ENCODE results near the gene UPF2.

The UPF2 gene

GRCh38 chr10:12048547-12048946 is 5.9 kb upstream of the UPF2 start:
- H3K27ac ChIP-seq (ENCODE audit: low read length), result no peak overlapping the region
- no peaks in the 10 kb centered on the region for H3K36me3 ChIP-seq (ENCODE audit: insufficient read depth, low read length)
- H3K27me3 ChIP-seq (ENCODE audit: insufficient read depth, low read length, poor library complexity), result no peaks in the 10 kb centered on the region
- no peaks in the 10 kb centered on the region for H3K9me3 ChIP-seq (ENCODE audit: insufficient read depth, low read length, severe bottlenecking)
- no peak overlapping the region for H3K4me2 ChIP-seq (ENCODE audit: insufficient read depth, low read length)
- H3K4me3 ChIP-seq (ENCODE audit: low read depth in 1 of 2, low read length in 2 of 2), result no peak overlapping the region
- no peak overlapping the region for H3K9ac ChIP-seq (ENCODE audit: low read depth, low read length)
- ATAC-seq (ENCODE audit: insufficient read depth, low read depth) (no peak), DNase-seq (no peak)
- TF ChIP-seq, protein P1, sequence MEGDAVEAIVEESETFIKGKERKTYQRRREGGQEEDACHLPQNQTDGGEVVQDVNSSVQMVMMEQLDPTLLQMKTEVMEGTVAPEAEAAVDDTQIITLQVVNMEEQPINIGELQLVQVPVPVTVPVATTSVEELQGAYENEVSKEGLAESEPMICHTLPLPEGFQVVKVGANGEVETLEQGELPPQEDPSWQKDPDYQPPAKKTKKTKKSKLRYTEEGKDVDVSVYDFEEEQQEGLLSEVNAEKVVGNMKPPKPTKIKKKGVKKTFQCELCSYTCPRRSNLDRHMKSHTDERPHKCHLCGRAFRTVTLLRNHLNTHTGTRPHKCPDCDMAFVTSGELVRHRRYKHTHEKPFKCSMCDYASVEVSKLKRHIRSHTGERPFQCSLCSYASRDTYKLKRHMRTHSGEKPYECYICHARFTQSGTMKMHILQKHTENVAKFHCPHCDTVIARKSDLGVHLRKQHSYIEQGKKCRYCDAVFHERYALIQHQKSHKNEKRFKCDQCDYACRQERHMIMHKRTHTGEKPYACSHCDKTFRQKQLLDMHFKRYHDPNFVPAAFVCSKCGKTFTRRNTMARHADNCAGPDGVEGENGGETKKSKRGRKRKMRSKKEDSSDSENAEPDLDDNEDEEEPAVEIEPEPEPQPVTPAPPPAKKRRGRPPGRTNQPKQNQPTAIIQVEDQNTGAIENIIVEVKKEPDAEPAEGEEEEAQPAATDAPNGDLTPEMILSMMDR (IDR thresholded peaks at IDR 0.05; ENCODE audit: borderline replicate concordance, extremely low read depth, low read length, poor library complexity, severe bottlenecking), result no peak
- TF ChIP-seq EZH2 (IDR thresholded peaks at IDR 0.05; ENCODE audit: borderline replicate concordance, low read depth, low read length, severe bottlenecking), result no peak
- H4K20me1 ChIP-seq (ENCODE audit: insufficient read depth, low read length), result no peaks in the 10 kb centered on the region
- H2AFZ ChIP-seq (ENCODE audit: low read depth, low read length), result no peak overlapping the region
- H3K79me2 ChIP-seq (ENCODE audit: insufficient read depth, low read length), result 0 out of 2 replicates have a peak, but pooled peaks cover 3% of the 10 kb centered on the region
- H3K4me1 ChIP-seq (ENCODE audit: insufficient read depth, low read length), result peaks cover 5% of the 10 kb centered on the region

DNA sequence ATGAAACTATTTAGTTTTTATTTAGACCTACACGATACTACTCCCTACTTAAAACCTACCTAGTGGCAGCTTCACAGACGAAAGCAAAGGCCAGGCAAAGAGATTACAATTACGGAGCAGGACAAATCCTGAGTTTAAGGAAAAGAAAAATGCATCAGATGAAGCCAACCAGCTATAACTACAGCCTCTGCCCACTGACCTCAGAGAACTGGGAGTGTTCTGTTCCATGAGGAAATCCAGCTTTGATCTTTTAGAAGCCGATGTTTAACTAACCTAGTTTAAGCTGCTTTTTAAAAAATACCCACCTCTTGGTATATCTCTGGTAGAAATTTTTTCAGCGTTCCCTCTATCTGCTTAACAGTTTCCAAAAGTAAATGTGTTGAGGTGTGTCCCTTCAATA is 3.0 kb upstream of the UPF2 start:
- peaks cover 6% of the 10 kb centered on the region; the same call in 1 of the 2 replicates for H3K36me3 ChIP-seq (ENCODE audit: insufficient read depth, low read length)
- no peak for ATAC-seq (ENCODE audit: insufficient read depth, low read depth)
- H3K9ac ChIP-seq (ENCODE audit: low read depth, low read length), result no peak overlapping the region
- peaks cover 21% of the 10 kb centered on the region for H3K4me1 ChIP-seq (ENCODE audit: insufficient read depth, low read length)
- DNase-seq, result no peak
- TF ChIP-seq, protein P1 (IDR thresholded peaks at IDR 0.05; ENCODE audit: borderline replicate concordance, extremely low read depth, low read length, poor library complexity, severe bottlenecking), result no peak
- TF ChIP-seq EZH2 (IDR thresholded peaks at IDR 0.05; ENCODE audit: borderline replicate concordance, low read depth, low read length, severe bottlenecking), result no peak
- H3K27me3 ChIP-seq (ENCODE audit: insufficient read depth, low read length, poor library complexity), result no peaks in the 10 kb centered on the region
- peaks cover 6% of the 10 kb centered on the region; the same call in 1 of the 2 replicates for H4K20me1 ChIP-seq (ENCODE audit: insufficient read depth, low read length)
- peaks cover 24% of the 10 kb centered on the region for H3K79me2 ChIP-seq (ENCODE audit: insufficient read depth, low read length)
- H3K4me2 ChIP-seq (ENCODE audit: insufficient read depth, low read length), result no peak overlapping the region
- H2AFZ ChIP-seq (ENCODE audit: low read depth, low read length), result peak overlapping the region; percentile 61; the same call in 1 of the 2 replicates
- no peak overlapping the region for H3K4me3 ChIP-seq (ENCODE audit: low read depth in 1 of 2, low read length in 2 of 2)
- H3K27ac ChIP-seq (ENCODE audit: low read length), result no peak overlapping the region
- H3K9me3 ChIP-seq (ENCODE audit: insufficient read depth, low read length, severe bottlenecking), result no peaks in the 10 kb centered on the region

- Histone ChIP-seq H3K4me1 (ENCODE audit: insufficient read depth, low read length) (peaks cover 30% of the 10 kb centered on the region), H3K79me2 (ENCODE audit: insufficient read depth, low read length) (peaks cover 56% of the 10 kb centered on the region), H3K36me3 (ENCODE audit: insufficient read depth, low read length) (peaks cover 6% of the 10 kb centered on the region; the same call in 1 of the 2 replicates), H3K9ac (ENCODE audit: low read depth, low read length) (peak overlapping the region; percentile 99), H3K4me3 (ENCODE audit: low read depth in 1 of 2, low read length in 2 of 2) (peak overlapping the region; percentile 87 to 93), H4K20me1 (ENCODE audit: insufficient read depth, low read length) (peaks cover 11% of the 10 kb centered on the region; the same call in 1 of the 2 replicates), H3K27me3 (ENCODE audit: insufficient read depth, low read length, poor library complexity) (no peaks in the 10 kb centered on the region), H3K27ac (ENCODE audit: low read length) (peak overlapping the region; percentile 100), H2AFZ (ENCODE audit: low read depth, low read length) (peak overlapping the region; percentile 89), H3K4me2 (ENCODE audit: insufficient read depth, low read length) (peak overlapping the region; percentile 77), H3K9me3 (ENCODE audit: insufficient read depth, low read length, severe bottlenecking) (no peaks in the 10 kb centered on the region)
- ATAC-seq (ENCODE audit: insufficient read depth, low read depth), result peak; percentile 52
- TF ChIP-seq, protein P1 (IDR thresholded peaks at IDR 0.05; ENCODE audit: borderline replicate concordance, extremely low read depth, low read length, poor library complexity, severe bottlenecking), result no peak
- no peak for TF ChIP-seq EZH2 (IDR thresholded peaks at IDR 0.05; ENCODE audit: borderline replicate concordance, low read depth, low read length, severe bottlenecking)
- peak; percentile 68 for DNase-seq
These were observed 206 bp downstream of the UPF2 start for GRCh38 chr10:12042409-12042796.

All from DND-41 (cell line).